ENCODE data around the gene NACAD. TPM values are rescaled to one million over a fixed set of nuclear protein-coding genes. Genes with fewer than 3 reads are reported as not detected.

The NACAD gene
- total RNA-seq, 4 donors from 2014 or later = 6.1 to 7.8 (median 6.7) TPM

DNA sequence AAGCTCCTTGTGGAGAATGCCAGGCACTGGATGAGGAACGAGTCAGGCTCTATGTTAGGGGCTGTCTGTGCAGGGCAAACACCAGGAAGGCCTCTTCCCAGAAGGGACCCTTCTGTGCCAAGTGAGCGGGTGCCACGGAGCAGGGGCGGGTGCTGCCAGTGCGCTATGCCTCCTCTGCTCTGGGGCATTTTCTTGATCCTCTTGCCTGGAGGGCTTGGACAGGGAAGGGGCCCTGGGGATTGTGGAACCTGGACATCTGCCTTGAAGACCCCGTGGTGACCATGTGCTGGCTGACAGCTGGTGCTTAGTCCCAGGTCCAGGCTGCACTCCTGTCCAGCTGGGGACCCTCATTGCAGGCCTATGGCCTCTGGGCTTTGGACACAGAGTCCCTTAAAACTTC, 38.2 kb upstream of the NACAD start:
- no peaks in the 10 kb centered on the region for H3K36me3 ChIP-seq
- no peak for DNase-seq (ENCODE audit: low spot score in 2 of 2)
- TF ChIP-seq POLR2A (IDR thresholded peaks at IDR 0.05) (no peak), EP300 (IDR thresholded peaks at IDR 0.05) (no peak), CTCF (IDR thresholded peaks at IDR 0.05) (no peak)
- no peaks in the 10 kb centered on the region for H3K27me3 ChIP-seq
- no peak overlapping the region for H3K27ac ChIP-seq
- no peaks in the 10 kb centered on the region for H3K4me1 ChIP-seq
- no peaks in the 10 kb centered on the region for H3K9me3 ChIP-seq
- H3K4me3 ChIP-seq = no peak overlapping the region
- 81 to 86% methylated on average over 6 of the region's 6 CpGs for WGBS, 2 donors

DNA sequence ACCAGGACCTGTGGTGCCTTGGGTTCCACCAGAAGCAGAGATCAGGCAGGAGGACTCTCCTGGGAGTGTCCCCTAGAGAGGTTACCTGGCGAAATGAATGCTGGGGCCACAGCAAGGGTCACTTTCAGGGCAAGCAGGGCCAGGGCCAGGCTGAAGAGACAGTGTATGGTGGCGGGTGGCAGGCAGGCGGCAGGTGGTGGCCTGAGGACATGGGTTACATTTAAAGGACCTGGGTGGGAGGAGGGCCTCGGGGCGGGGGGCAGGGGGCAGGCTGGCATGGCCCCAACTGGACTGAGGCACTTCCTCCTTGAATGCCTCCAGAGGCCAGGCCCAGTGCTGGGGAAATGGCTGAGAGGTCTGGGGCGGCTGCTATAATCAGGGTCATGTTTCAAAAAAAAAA, 37.4 kb upstream of the NACAD start:
- no peaks in the 10 kb centered on the region for H3K9me3 ChIP-seq
- H3K4me1 ChIP-seq = no peaks in the 10 kb centered on the region
- H3K27ac ChIP-seq = no peak overlapping the region
- no peak for DNase-seq (ENCODE audit: low spot score in 2 of 2)
- H3K27me3 ChIP-seq = no peaks in the 10 kb centered on the region
- no peak overlapping the region for H3K4me3 ChIP-seq
- WGBS, 2 donors = 69 to 70% methylated on average over 6 of the region's 6 CpGs
- TF ChIP-seq EP300 (IDR thresholded peaks at IDR 0.05) (no peak), CTCF (IDR thresholded peaks at IDR 0.05) (no peak), POLR2A (IDR thresholded peaks at IDR 0.05) (no peak)
- H3K36me3 ChIP-seq = no peaks in the 10 kb centered on the region

- no peaks in the 10 kb centered on the region for H3K4me1 ChIP-seq
- no peak for DNase-seq (ENCODE audit: low spot score in 2 of 2)
- TF ChIP-seq CTCF (IDR thresholded peaks at IDR 0.05) (no peak), EP300 (IDR thresholded peaks at IDR 0.05) (no peak), POLR2A (IDR thresholded peaks at IDR 0.05) (no peak)
- H3K27me3 ChIP-seq = no peaks in the 10 kb centered on the region
- no peak overlapping the region for H3K27ac ChIP-seq
- H3K4me3 ChIP-seq = no peak overlapping the region
- 88 to 89% methylated on average over 11 of the region's 11 CpGs for WGBS, 2 donors
- H3K36me3 ChIP-seq = no peaks in the 10 kb centered on the region
- no peaks in the 10 kb centered on the region for H3K9me3 ChIP-seq
These were observed 36.6 kb upstream of the NACAD start for GRCh38 chr7:45125193-45125904.

DNA sequence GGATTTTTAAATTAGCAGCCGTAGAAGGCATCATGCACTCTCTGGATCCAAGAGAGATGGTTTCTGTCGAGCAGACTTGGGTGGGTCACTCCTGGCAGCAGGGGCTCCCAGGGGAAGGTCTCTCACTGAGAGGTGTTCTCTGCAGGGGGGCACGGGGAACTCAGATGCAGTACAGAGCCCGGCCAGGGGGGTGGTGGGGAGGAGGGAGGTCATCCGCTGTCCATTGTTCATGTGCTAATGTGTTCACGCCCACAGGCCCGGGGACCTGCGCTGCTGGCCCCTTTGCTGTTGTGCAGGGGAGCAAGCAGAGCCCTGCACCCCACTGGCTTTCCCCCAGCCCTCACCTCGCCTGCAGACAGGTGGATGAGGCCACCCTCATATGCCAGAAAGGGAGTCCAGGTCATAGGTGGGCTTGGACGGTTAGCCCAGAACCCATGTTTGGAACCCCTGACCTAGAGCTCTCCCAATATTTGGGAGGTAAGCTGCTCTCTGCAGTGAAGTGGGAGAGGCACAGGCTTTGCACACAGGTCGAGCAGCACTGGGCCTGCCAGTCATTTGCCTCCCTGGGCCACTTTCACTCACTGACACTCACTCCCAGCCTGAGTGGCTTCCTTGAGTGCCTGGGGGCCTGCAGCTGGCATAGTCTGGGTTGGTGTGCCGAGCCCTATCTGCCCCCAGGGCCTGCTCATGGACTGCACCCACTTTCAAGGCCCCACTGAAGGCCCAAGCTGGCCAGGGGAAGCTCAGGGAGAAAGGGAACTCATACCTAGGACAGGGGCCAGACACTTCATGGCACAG, 35.3 kb upstream of the NACAD start:
- no peak for TF ChIP-seq CTCF (IDR thresholded peaks at IDR 0.05)
- no peak for TF ChIP-seq POLR2A (IDR thresholded peaks at IDR 0.05)
- TF ChIP-seq EP300 (IDR thresholded peaks at IDR 0.05) = no peak
- DNase-seq (ENCODE audit: low spot score in 2 of 2) = no peak
- Histone ChIP-seq H3K36me3 (no peaks in the 10 kb centered on the region), H3K9me3 (no peaks in the 10 kb centered on the region), H3K27ac (no peak overlapping the region), H3K4me3 (no peak overlapping the region), H3K27me3 (no peaks in the 10 kb centered on the region), H3K4me1 (no peaks in the 10 kb centered on the region)
- WGBS, 2 donors = 49 to 61% methylated on average over 11 to 12 of the region's 12 CpGs

Measured in tibial nerve (tissue), 4 donors.